Activated CD4-positive, alpha-beta memory T cell treated with anti-CD3 and anti-CD28 coated beads, Interleukin-2, amount 10 ng/mL, durations not matched to agents 7 days and 5 days (primary cell): ENCODE measurements around the gene ZNF837. TPM values are rescaled to one million over a fixed set of nuclear protein-coding genes. Genes with fewer than 3 reads are reported as not detected.
A peak's percentile ranks its signal among the peaks of the same experiment; 100 is the strongest.
"Not testable (repeated sequence)": the region's sequence is repeated elsewhere in the genome, so short reads cannot be mapped to it uniquely, and the experiment has no call there.

ENCODE experiments used
- CTCF ChIA-PET: fragments of 350-600 bp; sonication (Branson Sonifier 250); formaldehyde crosslinking; loops from one replicate; lab custom pipeline; 2021; ENCODE audit warnings: antibody characterized with exemption, inconsistent platforms; lab: Charles Lee
- POLR2A ChIA-PET: fragments of 350-600 bp; sonication (Branson Sonifier 250); formaldehyde crosslinking; loops from one replicate; lab custom pipeline; 2021; ENCODE audit warnings: antibody characterized with exemption; lab: Charles Lee
- DNase-seq: peaks from one replicate; pipeline ENCODE4 v3.0.0-alpha.2; 2020
- H3K27ac Mint-ChIP-seq: one replicate; pipeline ENCODE4 v1.8.0; 2021; ENCODE audit warnings: mild to moderate bottlenecking, mixed read lengths
- H3K27me3 Mint-ChIP-seq: one replicate; pipeline ENCODE4 v1.8.0; 2021; ENCODE audit warnings: mixed read lengths
- H3K36me3 Mint-ChIP-seq: one replicate; pipeline ENCODE4 v1.8.0; 2021; ENCODE audit warnings: low read depth, mixed read lengths
- H3K4me1 Mint-ChIP-seq: one replicate; pipeline ENCODE4 v1.8.0; 2021; ENCODE audit warnings: mixed read lengths
- H3K4me3 Mint-ChIP-seq: one replicate; pipeline ENCODE4 v1.8.0; 2021; ENCODE audit warnings: mild to moderate bottlenecking, mixed read lengths
- H3K9me3 Mint-ChIP-seq: one replicate; pipeline ENCODE4 v1.8.0; 2021; ENCODE audit warnings: mixed read lengths
- total RNA-seq, 2 experiments: library from RNA; stranded (reverse); gene quantifications; one replicate each; pipeline ENCODE4 v1.2.3, GENCODE V29; 2021

ZNF837 gene
- total RNA-seq, 2 experiments from 2014 or later, result 1.7 TPM

DNA sequence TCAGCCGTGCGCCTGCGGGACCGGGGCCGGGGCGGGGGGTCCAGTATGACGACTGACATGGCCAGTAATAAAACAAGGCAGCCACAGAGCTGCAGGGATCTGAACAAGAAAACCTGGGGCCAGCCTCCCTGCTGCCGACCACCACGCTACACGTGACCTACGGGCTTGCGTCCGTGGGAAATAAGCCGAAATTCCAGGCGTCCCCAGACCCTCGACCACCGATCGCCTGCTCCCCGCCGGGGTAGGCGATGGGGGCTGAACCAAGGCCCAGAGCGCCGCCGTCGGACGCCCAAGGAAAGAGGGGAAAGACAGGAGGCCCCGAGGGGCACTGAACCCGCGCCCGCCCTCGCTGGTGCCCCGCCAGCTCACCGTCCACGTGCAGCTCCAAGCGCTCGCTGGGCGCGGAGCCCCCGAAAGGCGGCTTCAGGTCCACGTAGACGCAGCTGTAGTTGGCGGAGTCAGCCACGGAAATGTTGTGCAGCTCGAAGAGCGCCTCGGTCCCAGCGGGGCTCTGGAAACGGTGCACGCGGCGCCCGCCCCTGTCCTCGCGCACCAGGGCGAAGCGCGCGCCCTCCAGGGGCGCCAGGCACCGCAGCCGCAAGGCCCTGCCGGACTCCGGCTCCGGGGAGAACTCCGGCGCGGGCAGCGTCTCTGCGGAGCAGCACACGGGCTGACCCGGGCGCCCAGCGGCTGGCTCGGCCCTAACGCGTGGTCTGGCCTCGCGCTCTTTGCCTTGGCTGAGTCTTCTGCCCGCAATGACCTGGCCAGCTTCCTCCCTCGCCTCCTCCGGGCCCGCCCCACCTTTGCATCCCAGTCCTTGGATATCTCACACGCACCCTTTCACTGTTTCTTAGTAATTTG lies 30.6 kb downstream of the ZNF837 start:
- no peaks in the 10 kb centered on the region for H3K9me3 Mint-ChIP-seq
- H3K36me3 Mint-ChIP-seq, result peaks cover 26% of the 10 kb centered on the region
- no peak for DNase-seq
- CTCF ChIA-PET, result no interaction called here
- H3K27me3 Mint-ChIP-seq, result peaks cover 6% of the 10 kb centered on the region
- POLR2A ChIA-PET, result no interaction called here
- H3K4me1 Mint-ChIP-seq, result peaks cover 36% of the 10 kb centered on the region
- no peak overlapping the region for H3K27ac Mint-ChIP-seq
- no peak overlapping the region for H3K4me3 Mint-ChIP-seq

- Mint-ChIP-seq H3K27me3 (peaks cover 6% of the 10 kb centered on the region), H3K4me1 (peaks cover 35% of the 10 kb centered on the region), H3K4me3 (peak overlapping the region; percentile 8), H3K9me3 (no peaks in the 10 kb centered on the region), H3K36me3 (peaks cover 26% of the 10 kb centered on the region), H3K27ac (no peak overlapping the region)
- POLR2A ChIA-PET, result no interaction called here
- CTCF ChIA-PET, result no interaction called here
- no peak for DNase-seq
Measured at GRCh38 chr19:58349590-58349989, 31.2 kb downstream of the ZNF837 start.

DNA sequence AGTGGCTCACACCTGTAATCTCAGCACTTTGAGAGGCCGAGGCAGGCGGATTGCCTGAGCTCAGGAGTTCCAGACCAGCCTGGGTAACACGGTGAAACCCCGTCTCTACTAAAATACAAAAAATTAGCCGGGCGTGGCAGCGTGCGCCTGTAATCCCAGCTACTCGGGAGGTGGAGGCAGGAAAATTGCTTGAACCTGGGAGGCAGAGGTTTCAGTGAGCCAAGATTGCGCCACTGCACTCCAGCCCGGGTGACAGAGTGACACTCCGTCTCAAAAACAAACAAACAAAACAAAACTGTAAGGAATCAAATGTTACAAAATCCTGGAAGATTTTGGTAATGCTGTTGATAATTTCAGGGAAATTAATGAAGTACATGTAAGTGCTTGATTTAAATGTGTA lies 32.8 kb downstream of the ZNF837 start:
- not testable (repeated sequence) for H3K27ac Mint-ChIP-seq, DNase-seq, H3K9me3 Mint-ChIP-seq, H3K27me3 Mint-ChIP-seq
- POLR2A ChIA-PET, result interaction anchor here (0.8 to 3.4 kb wide), 9 partner anchors 8 to 346 kb away, joined by 3 to 22 read pairs (median 3); partner anchors contain the start of genes ERVK3-1, RPS5, ZBTB45 and ZNF497
- CTCF ChIA-PET, result interaction anchor here (1.6 to 2.8 kb wide), 3 partner anchors 15 to 60 kb away, joined by 3 to 15 read pairs (median 7); partner anchors contain the start of genes ZNF497, ZNF584 and ZSCAN22
- Mint-ChIP-seq H3K4me3 (peak overlapping the region; percentile 92), H3K36me3 (peaks cover 26% of the 10 kb centered on the region), H3K4me1 (peaks cover 35% of the 10 kb centered on the region)

DNA sequence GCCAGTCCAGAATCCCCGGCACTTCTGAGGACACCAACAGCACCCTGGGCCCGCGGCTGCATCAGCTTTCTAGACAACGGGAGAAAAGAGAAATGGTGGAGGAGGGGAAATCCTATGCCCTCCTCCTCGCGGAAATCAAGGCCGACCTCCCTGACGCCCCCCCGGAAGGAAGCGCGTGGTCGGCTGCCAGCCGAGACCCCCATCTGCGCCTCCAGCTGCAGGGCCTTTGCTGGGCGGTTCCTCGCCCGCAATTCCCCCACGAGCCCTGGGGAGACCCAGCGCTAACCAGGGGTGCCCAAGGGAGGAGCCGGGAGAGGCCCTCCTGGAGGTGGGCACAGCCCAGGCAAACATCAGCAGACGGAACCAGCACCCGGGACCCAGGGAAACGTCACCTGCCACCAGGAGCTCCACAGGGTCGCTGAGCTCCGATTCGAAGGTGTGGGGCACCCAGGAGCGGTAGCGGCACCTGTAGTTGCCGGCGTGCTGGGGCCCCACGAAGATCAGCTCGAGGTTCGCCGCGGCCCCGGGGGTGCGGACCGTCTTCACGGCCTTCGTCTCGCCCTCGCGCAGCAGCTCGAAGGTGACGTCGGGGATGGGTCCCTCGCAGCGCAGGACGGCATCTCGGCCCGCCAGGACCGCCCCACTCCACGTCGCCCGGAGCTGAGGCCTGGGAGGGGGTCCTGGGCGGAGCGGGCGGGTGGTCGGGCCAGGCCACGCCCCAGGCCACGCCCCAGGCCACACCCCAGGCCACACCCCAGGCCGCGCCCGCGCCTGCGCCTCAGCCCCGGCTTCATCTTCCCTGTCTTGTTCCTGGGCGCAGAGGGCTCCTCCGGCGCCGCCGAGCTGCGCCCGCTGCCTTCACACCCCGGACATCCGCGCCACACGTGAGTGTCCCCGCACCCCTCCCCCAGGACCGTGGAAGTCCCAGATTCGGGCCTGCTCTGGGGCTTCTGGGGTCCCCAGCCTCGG lies 33.6 kb downstream of the ZNF837 start:
- peaks cover 28% of the 10 kb centered on the region for H3K36me3 Mint-ChIP-seq
- H3K4me3 Mint-ChIP-seq, result peak overlapping the region; percentile 92

DNA sequence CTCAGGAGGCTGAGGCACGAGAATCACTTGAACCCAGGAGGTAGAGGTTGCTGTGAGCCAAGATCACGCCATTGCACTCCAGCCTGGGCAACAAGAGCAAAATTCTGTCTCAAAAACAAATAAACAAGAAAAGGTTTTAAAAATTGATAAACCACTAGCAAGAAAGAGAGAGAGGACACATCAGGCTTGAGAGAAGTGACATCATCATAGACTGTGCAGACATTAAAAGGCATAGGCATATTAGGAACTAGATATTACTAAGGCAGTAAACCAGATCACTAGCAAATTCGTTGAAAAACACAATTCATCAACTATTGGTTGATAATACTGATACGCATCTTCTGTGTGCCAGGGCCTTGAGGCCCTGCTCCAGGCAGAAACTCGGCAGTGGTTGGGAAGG lies 35.3 kb downstream of the ZNF837 start:
- Mint-ChIP-seq H3K27me3 (peaks cover 6% of the 10 kb centered on the region), H3K4me1 (peaks cover 32% of the 10 kb centered on the region), H3K36me3 (peaks cover 27% of the 10 kb centered on the region), H3K27ac (no peak overlapping the region), H3K9me3 (peaks cover 5% of the 10 kb centered on the region), H3K4me3 (peak overlapping the region; percentile 92)
- no peak for DNase-seq
- ChIA-PET CTCF (no interaction called here), POLR2A (interaction anchor here (2.7 kb wide), 1 partner anchor 11 kb away, joined by 16 read pairs; no protein-coding TSS in a partner anchor)

More for the DNA sequence above, 33.6 kb downstream of the ZNF837 start:
- CTCF ChIA-PET, result interaction anchor here (0.8 to 2.8 kb wide), 8 partner anchors 12 to 172 kb away, joined by 3 to 15 read pairs (median 4); partner anchors contain the start of genes ZBTB45, ZNF497, ZNF584 and ZSCAN22
- H3K4me1 Mint-ChIP-seq, result peaks cover 35% of the 10 kb centered on the region
- H3K27me3 Mint-ChIP-seq, result peaks cover 6% of the 10 kb centered on the region
- H3K9me3 Mint-ChIP-seq, result peaks cover 2% of the 10 kb centered on the region
- POLR2A ChIA-PET, result interaction anchor here (0.8 to 3.4 kb wide), 13 partner anchors 9 to 345 kb away, joined by 3 to 22 read pairs (median 4); partner anchors contain the start of genes RPS5, ZBTB45, ZNF497 and ZNF584
- H3K27ac Mint-ChIP-seq, result peak overlapping the region; percentile 68
- peak; percentile 75 for DNase-seq

GRCh38 chr19:58338825-58339558 lies 41.8 kb downstream of the ZNF837 start:
- H3K9me3 Mint-ChIP-seq, result peaks cover 11% of the 10 kb centered on the region
- H3K27me3 Mint-ChIP-seq, result no peaks in the 10 kb centered on the region
- peaks cover 52% of the 10 kb centered on the region for H3K36me3 Mint-ChIP-seq
- no peak for DNase-seq
- ChIA-PET CTCF (no interaction called here), POLR2A (no interaction called here)
- no peak overlapping the region for H3K27ac Mint-ChIP-seq
- no peak overlapping the region for H3K4me3 Mint-ChIP-seq
- H3K4me1 Mint-ChIP-seq, result no peaks in the 10 kb centered on the region

GRCh38 chr19:58338336-58338735 lies 42.5 kb downstream of the ZNF837 start:
- ChIA-PET CTCF (no interaction called here), POLR2A (no interaction called here)
- H3K4me1 Mint-ChIP-seq, result no peaks in the 10 kb centered on the region
- peaks cover 52% of the 10 kb centered on the region for H3K36me3 Mint-ChIP-seq
- no peaks in the 10 kb centered on the region for H3K27me3 Mint-ChIP-seq
- no peak overlapping the region for H3K27ac Mint-ChIP-seq
- H3K4me3 Mint-ChIP-seq, result no peak overlapping the region
- peaks cover 9% of the 10 kb centered on the region for H3K9me3 Mint-ChIP-seq
- DNase-seq, result no peak

DNA sequence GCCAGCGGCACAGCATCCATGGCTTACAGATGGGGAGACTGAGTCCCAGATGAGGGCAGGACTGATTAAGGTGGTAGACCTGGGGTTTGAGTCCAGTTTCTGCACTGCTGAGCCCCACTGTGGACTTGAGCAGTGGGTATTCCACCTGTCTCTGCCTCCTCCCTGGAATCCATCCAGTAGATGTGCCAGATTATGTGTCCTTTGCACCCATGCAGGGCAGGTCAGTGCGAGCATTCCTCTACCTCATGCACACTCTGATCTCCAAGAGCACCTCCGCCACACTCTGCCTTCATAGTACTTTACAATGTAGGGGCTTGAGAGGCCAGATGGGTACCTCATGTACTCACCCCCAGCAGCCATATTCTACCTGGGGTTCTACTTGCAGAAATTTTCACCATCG lies 44.0 kb downstream of the ZNF837 start:
- ChIA-PET POLR2A (no interaction called here), CTCF (no interaction called here)
- Mint-ChIP-seq H3K36me3 (peaks cover 50% of the 10 kb centered on the region), H3K9me3 (peaks cover 6% of the 10 kb centered on the region), H3K4me1 (no peaks in the 10 kb centered on the region), H3K4me3 (no peak overlapping the region), H3K27ac (no peak overlapping the region), H3K27me3 (no peaks in the 10 kb centered on the region)
- no peak for DNase-seq

DNA sequence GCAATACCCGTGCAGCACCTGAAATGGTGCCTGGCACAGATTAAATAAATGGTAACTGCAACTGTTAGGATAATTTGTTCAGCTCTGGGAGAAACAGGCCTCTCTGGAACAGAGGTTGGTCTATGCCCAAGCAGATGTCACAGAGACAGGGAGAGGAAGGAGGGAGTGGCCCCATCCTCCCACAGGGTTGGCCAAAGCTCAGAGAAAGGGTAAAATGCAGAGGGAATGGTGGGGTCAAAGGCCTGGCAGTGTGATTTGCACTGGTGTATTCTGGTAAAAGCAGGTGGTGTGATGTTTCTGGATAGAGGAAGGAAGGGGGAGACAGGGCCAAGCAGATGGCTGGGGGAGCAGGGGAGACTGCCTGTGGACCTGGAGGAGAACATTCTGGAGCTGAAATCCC lies 44.6 kb downstream of the ZNF837 start:
- Mint-ChIP-seq H3K9me3 (peaks cover 6% of the 10 kb centered on the region), H3K27ac (no peak overlapping the region), H3K4me3 (no peak overlapping the region), H3K4me1 (no peaks in the 10 kb centered on the region), H3K27me3 (no peaks in the 10 kb centered on the region), H3K36me3 (peaks cover 48% of the 10 kb centered on the region)
- no peak for DNase-seq
- ChIA-PET CTCF (no interaction called here), POLR2A (no interaction called here)

DNA sequence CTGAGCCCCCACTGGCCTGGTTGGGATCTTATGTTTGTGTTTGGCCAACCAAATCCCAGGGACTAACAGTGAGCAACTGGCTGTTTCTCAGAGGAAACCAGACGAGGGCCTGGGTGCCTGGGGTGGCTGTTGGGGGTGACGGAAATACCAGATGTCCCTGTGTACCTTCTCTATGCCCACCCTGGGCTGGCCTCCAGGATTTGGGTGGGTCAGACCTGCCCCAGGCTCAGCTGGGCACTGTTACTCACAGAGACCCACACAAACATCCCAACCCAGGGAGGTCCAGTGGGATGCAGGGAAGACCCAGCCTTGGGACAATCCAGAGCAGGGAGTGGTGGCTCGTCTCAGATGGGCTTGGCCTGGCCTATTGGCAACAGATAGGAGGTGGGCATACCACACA lies 45.2 kb downstream of the ZNF837 start:
- no peak for DNase-seq
- Mint-ChIP-seq H3K36me3 (peaks cover 43% of the 10 kb centered on the region), H3K4me3 (no peak overlapping the region), H3K9me3 (peaks cover 6% of the 10 kb centered on the region), H3K27me3 (no peaks in the 10 kb centered on the region), H3K27ac (no peak overlapping the region), H3K4me1 (no peaks in the 10 kb centered on the region)
- CTCF ChIA-PET, result no interaction called here
- POLR2A ChIA-PET, result no interaction called here

GRCh38 chr19:58334691-58335249 lies 46.1 kb downstream of the ZNF837 start:
- no peak overlapping the region for H3K27ac Mint-ChIP-seq
- POLR2A ChIA-PET, result no interaction called here
- CTCF ChIA-PET, result interaction anchor here (0.6 to 1.2 kb wide), 2 partner anchors 185 to 276 kb away, joined by 3 to 4 read pairs; partner anchors contain the start of genes ZBTB45 and ZNF135
- peaks cover 3% of the 10 kb centered on the region for H3K9me3 Mint-ChIP-seq
- DNase-seq, result no peak
- H3K27me3 Mint-ChIP-seq, result no peaks in the 10 kb centered on the region
- peaks cover 39% of the 10 kb centered on the region for H3K36me3 Mint-ChIP-seq
- H3K4me1 Mint-ChIP-seq, result no peaks in the 10 kb centered on the region
- no peak overlapping the region for H3K4me3 Mint-ChIP-seq

DNA sequence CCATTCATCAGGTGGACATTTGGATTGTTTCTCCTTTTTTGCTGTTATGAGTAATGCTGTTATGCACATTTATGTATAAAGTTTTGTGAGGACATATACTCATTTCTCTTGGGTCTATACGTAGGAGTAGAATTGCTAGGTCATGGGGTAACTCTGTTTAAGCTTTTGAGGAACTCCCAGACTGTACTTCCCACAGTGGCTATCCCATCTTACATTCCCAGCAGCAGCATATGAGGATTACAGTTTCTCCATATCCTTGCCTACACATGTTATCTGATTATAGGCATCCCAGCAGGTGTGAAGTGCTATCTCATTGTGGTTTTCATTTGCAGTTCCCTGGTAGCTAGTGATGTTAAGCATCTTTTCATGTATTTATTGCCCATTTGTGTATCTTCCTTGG lies 48.1 kb downstream of the ZNF837 start:
- Mint-ChIP-seq H3K27ac (no peak overlapping the region), H3K27me3 (no peaks in the 10 kb centered on the region), H3K9me3 (no peaks in the 10 kb centered on the region), H3K4me1 (no peaks in the 10 kb centered on the region), H3K4me3 (no peak overlapping the region), H3K36me3 (peaks cover 22% of the 10 kb centered on the region)
- DNase-seq, result no peak
- ChIA-PET POLR2A (no interaction called here), CTCF (no interaction called here)
